HCT116 (cell line): ENCODE data around the gene NEB. TPM values are rescaled to one million over a fixed set of nuclear protein-coding genes. Genes with fewer than 3 reads are reported as not detected.

Source experiments
- ATAC-seq: fragments of 200-7000 bp; cut with Tn5 transposase; 2 replicates; pipeline ENCODE4 v1.9.1; 2020; ENCODE audit warnings: mild to moderate bottlenecking, moderate library complexity
- BruUV-seq: library from RNA; stranded (reverse); fragments of 400-500 nt; replicated peaks from 2 replicates; lab custom pipeline; 2021; lab: Mats Ljungman, UMichigan
- CTCF ChIA-PET: fragments of 300-600 bp; sonication (Branson Sonifier 250); formaldehyde crosslinking; loops from one replicate; lab custom pipeline; 2021; ENCODE audit warnings: antibody characterized with exemption; lab: Charles Lee
- POLR2A ChIA-PET: fragments of 300-600, 350-600 bp; sonication (Branson Sonifier 250); formaldehyde crosslinking; loops from one replicate; lab custom pipeline; 2021; ENCODE audit warnings: antibody characterized with exemption; lab: Charles Lee
- RAD21 ChIA-PET, 2 experiments: fragments of 300-600 bp; sonication (Branson Sonifier 250); formaldehyde crosslinking; loops; one replicate each; lab custom pipeline; 2023; ENCODE audit warnings: low total read pairs in 2 of 2; ENCODE audit not compliant: uncharacterized antibody in 2 of 2, unreplicated experiment in 2 of 2, low non-redundant PET in 1 of 2; lab: Charles Lee
- DNase-seq: peaks from one replicate; pipeline ENCODE4 v3.0.0-alpha.2; 2010; ENCODE audit warnings: low read depth, low spot score
- H2AFZ ChIP-seq: fragments of 200-600 bp; shearing (Covaris generic), sonication (generic); 2 replicates; pipeline ENCODE4 v1.6.1; 2017; ENCODE audit warnings: low read depth, mixed run types, mixed read lengths, antibody characterized with exemption, low read length; ENCODE audit not compliant: poor library complexity, severe bottlenecking
- H3K27ac ChIP-seq: 2 replicates; pipeline ENCODE4 v1.5.1; 2012; ENCODE audit warnings: low read depth, low read length
- H3K27me3 ChIP-seq: fragments of 200-600 bp; sonication (generic); 2 replicates; pipeline ENCODE4 v1.6.1; 2016; ENCODE audit warnings: mixed run types, low read length, mixed read lengths; ENCODE audit not compliant: insufficient read depth
- H3K36me3 ChIP-seq, 2 experiments: fragments of 200-500 bp in 1 of 2; fragments of 200-600 bp in 1 of 2; sonication (Bioruptor generic) in 1 of 2; sonication (generic) in 1 of 2; 2 replicates each; pipeline versions ENCODE4 v1.5.1 to v1.6.1; 2014 to 2016; ENCODE audit warnings: low read length in 2 of 2, inconsistent platforms in 1 of 2, mixed read lengths in 1 of 2, mixed run types in 1 of 2; ENCODE audit not compliant: insufficient read depth in 2 of 2, control insufficient read depth in 1 of 2
- H3K4me1 ChIP-seq, 2 experiments: fragments of 200-600 bp in 1 of 2; sonication (generic) in 1 of 2; 2 replicates each; pipeline versions ENCODE4 v1.5.1 to v1.6.1; 2012 to 2017; ENCODE audit warnings: low read length in 2 of 2, inconsistent platforms in 1 of 2, mild to moderate bottlenecking in 1 of 2, mixed read lengths in 1 of 2, mixed run types in 1 of 2, moderate library complexity in 1 of 2; ENCODE audit not compliant: insufficient read depth in 2 of 2, control insufficient read depth in 1 of 2
- H3K4me2 ChIP-seq: fragments of 200-600 bp; sonication (generic); 2 replicates; pipeline ENCODE4 v1.6.1; 2017; ENCODE audit warnings: mixed run types, low read length, mixed read lengths
- H3K4me3 ChIP-seq, 2 experiments: fragments of 200-600 bp in 1 of 2; sonication (generic) in 1 of 2; replicated peaks in 1 of 2; 2 replicates each; pipeline ENCODE4 v1.5.1; 2011 to 2016; ENCODE audit warnings: low read length in 2 of 2, control low read depth in 1 of 2, low read depth in 1 of 2, mild to moderate bottlenecking in 1 of 2, mixed read lengths in 1 of 2, mixed run types in 1 of 2
- H3K79me2 ChIP-seq: fragments of 200-600 bp; sonication (generic); 2 replicates; pipeline ENCODE4 v1.6.1; 2017; ENCODE audit warnings: mild to moderate bottlenecking, mixed run types, low read length, moderate library complexity, mixed read lengths; ENCODE audit not compliant: insufficient read depth
- H3K9ac ChIP-seq: fragments of 200-600 bp; sonication (generic); 2 replicates; pipeline ENCODE4 v1.6.1; 2016; ENCODE audit warnings: low read length, mixed read lengths
- H3K9me2 ChIP-seq: fragments of 200-600 bp; sonication (generic), shearing (Covaris generic); 2 replicates; pipeline ENCODE4 v1.6.1; 2017; ENCODE audit warnings: mixed run types, mild to moderate bottlenecking, moderate library complexity; ENCODE audit not compliant: insufficient read depth
- H3K9me3 ChIP-seq, 2 experiments: fragments of 200-500 bp in 1 of 2; fragments of 200-600 bp in 1 of 2; sonication (Bioruptor generic) in 1 of 2; sonication (generic) in 1 of 2; 2 replicates each; pipeline ENCODE4 v1.6.1; 2014 to 2017; ENCODE audit warnings: low read length in 2 of 2, mixed read lengths in 2 of 2, inconsistent platforms in 1 of 2, low read depth in 1 of 2, mild to moderate bottlenecking in 1 of 2, mixed run types in 1 of 2, moderate library complexity in 1 of 2; ENCODE audit not compliant: control insufficient read depth in 1 of 2, insufficient read depth in 1 of 2
- H4K20me1 ChIP-seq: fragments of 200-600 bp; sonication (generic), shearing (Covaris generic); 2 replicates; pipeline ENCODE4 v1.6.1; 2017; ENCODE audit warnings: mixed run types, mild to moderate bottlenecking, moderate library complexity; ENCODE audit not compliant: insufficient read depth
- ATF3 ChIP-seq: IDR thresholded peaks from 2 replicates; pipeline ENCODE4 v1.6.1; 2012
- CBX3 ChIP-seq: IDR thresholded peaks from 2 replicates; pipeline ENCODE4 v1.6.1; 2012; ENCODE audit warnings: low read depth
- EGR1 ChIP-seq: IDR thresholded peaks from 2 replicates; pipeline ENCODE4 v1.6.1; 2012; ENCODE audit warnings: low read depth
- EZH2 ChIP-seq: fragments of 200-600 bp; sonication (generic); IDR thresholded peaks from 2 replicates; pipeline ENCODE4 v1.6.1; 2017; ENCODE audit warnings: antibody characterized with exemption, mixed run types
- EZH2phosphoT487 ChIP-seq: fragments of 200-600 bp; IDR thresholded peaks from 2 replicates; pipeline ENCODE4 v1.6.1; 2018; ENCODE audit warnings: antibody characterized with exemption, borderline replicate concordance
- FOSL1 ChIP-seq: IDR thresholded peaks from 2 replicates; pipeline ENCODE4 v1.6.1; 2012; ENCODE audit warnings: low read depth
- JUND ChIP-seq: IDR thresholded peaks from 2 replicates; pipeline ENCODE4 v1.6.1; 2012
- MAX ChIP-seq: IDR thresholded peaks from 2 replicates; pipeline ENCODE4 v1.6.1; 2012
- POLR2A ChIP-seq: IDR thresholded peaks from 2 replicates; pipeline ENCODE4 v1.7.0; 2011; ENCODE audit warnings: borderline replicate concordance; ENCODE audit not compliant: insufficient read depth, insufficient read length; ENCODE audit errors: extremely low read depth
- SIN3A ChIP-seq: IDR thresholded peaks from 2 replicates; pipeline ENCODE4 v1.6.1; 2012; ENCODE audit warnings: low read depth
- SP1 ChIP-seq: IDR thresholded peaks from 2 replicates; pipeline ENCODE4 v1.6.1; 2012; ENCODE audit warnings: low read depth
- SRF ChIP-seq: IDR thresholded peaks from 2 replicates; pipeline ENCODE4 v1.6.1; 2012; ENCODE audit warnings: low read depth
- YY1 ChIP-seq: IDR thresholded peaks from 2 replicates; pipeline ENCODE4 v1.6.1; 2011; ENCODE audit warnings: low read length, low read depth, moderate library complexity, mild to moderate bottlenecking; ENCODE audit not compliant: insufficient replicate concordance; ENCODE audit errors: extremely low read depth
- ZBTB33 ChIP-seq: IDR thresholded peaks from 2 replicates; pipeline ENCODE4 v1.6.1; 2011; ENCODE audit warnings: mild to moderate bottlenecking, low read length, moderate library complexity; ENCODE audit not compliant: insufficient replicate concordance; ENCODE audit errors: extremely low read depth
- ZFX ChIP-seq: fragments of 450-650 bp; IDR thresholded peaks from 2 replicates; pipeline ENCODE4 v1.6.1; 2017
- ZNF274 ChIP-seq: fragments of 200-500 bp; sonication (Bioruptor generic); IDR thresholded peaks from 2 replicates; pipeline ENCODE4 v1.6.1; 2014; ENCODE audit warnings: mild to moderate bottlenecking, low read depth, low read length, inconsistent platforms
- intact Hi-C: fragments of 100-400 bp; cut with micrococcal nuclease; formaldehyde crosslinking; loops from 2 replicates; pipeline ENCODE4 v1.10.0; 2022
- total RNA-seq: library from RNA; stranded (reverse); gene quantifications from one replicate; pipeline ENCODE4 v1.2.1, GENCODE V29; 2021; ENCODE audit not compliant: unreplicated experiment
- TF ChIP-seq, protein P1 (sequence below): IDR thresholded peaks from 2 replicates; pipeline ENCODE4 v1.6.1; 2012; ENCODE audit warnings: low read depth
- TF ChIP-seq, protein P2 (sequence below), 3 experiments: fragments of 200-600 bp in 1 of 3; sonication (generic) in 1 of 3; IDR thresholded peaks in 2 of 3; conservative IDR thresholded peaks in 1 of 3; 2 replicates each; pipeline ENCODE4 v1.5.1; 2012 to 2017; ENCODE audit warnings: low read depth in 2 of 3, low read length in 2 of 3, antibody characterized with exemption in 1 of 3, borderline replicate concordance in 1 of 3, control low read depth in 1 of 3, mild to moderate bottlenecking in 1 of 3, mixed read lengths in 1 of 3, mixed run types in 1 of 3, moderate library complexity in 1 of 3; ENCODE audit not compliant: insufficient read depth in 1 of 3

Gene NEB
- total RNA-seq, 1 experiment from 2014 or later = 0.34 TPM

- POLR2A ChIA-PET = no interaction called here
- H3K27me3 ChIP-seq = no peaks in the 10 kb centered on the region
- no TSS peak for BruUV-seq
- H3K79me2 ChIP-seq = peaks cover 58% of the 10 kb centered on the region
- H3K9ac ChIP-seq = no peak overlapping the region
- RAD21 ChIA-PET = no interaction called here
- intact Hi-C loops = no loop called here
- ATAC-seq = no peak
- no peaks in the 10 kb centered on the region for H3K9me2 ChIP-seq
- H3K27ac ChIP-seq = no peak overlapping the region
- H2AFZ ChIP-seq = no peak overlapping the region
- H3K9me3 ChIP-seq = no peaks in the 10 kb centered on the region
- no peak overlapping the region for H3K4me3 ChIP-seq
- 0 out of 2 replicates have a peak, but pooled peaks cover 5% of the 10 kb centered on the region for H4K20me1 ChIP-seq
- peaks cover 59 to 60% of the 10 kb centered on the region in 2 experiments for H3K36me3 ChIP-seq
- H3K4me2 ChIP-seq = no peak overlapping the region
- TF ChIP-seq, protein P1, sequence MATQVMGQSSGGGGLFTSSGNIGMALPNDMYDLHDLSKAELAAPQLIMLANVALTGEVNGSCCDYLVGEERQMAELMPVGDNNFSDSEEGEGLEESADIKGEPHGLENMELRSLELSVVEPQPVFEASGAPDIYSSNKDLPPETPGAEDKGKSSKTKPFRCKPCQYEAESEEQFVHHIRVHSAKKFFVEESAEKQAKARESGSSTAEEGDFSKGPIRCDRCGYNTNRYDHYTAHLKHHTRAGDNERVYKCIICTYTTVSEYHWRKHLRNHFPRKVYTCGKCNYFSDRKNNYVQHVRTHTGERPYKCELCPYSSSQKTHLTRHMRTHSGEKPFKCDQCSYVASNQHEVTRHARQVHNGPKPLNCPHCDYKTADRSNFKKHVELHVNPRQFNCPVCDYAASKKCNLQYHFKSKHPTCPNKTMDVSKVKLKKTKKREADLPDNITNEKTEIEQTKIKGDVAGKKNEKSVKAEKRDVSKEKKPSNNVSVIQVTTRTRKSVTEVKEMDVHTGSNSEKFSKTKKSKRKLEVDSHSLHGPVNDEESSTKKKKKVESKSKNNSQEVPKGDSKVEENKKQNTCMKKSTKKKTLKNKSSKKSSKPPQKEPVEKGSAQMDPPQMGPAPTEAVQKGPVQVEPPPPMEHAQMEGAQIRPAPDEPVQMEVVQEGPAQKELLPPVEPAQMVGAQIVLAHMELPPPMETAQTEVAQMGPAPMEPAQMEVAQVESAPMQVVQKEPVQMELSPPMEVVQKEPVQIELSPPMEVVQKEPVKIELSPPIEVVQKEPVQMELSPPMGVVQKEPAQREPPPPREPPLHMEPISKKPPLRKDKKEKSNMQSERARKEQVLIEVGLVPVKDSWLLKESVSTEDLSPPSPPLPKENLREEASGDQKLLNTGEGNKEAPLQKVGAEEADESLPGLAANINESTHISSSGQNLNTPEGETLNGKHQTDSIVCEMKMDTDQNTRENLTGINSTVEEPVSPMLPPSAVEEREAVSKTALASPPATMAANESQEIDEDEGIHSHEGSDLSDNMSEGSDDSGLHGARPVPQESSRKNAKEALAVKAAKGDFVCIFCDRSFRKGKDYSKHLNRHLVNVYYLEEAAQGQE = no peak
- TF ChIP-seq ATF3 (no peak), ZFX (no peak), SP1 (no peak), EZH2phosphoT487 (no peak), JUND (no peak), SIN3A (no peak), CBX3 (no peak), MAX (no peak), YY1 (no peak), EGR1 (no peak), ZNF274 (no peak), EZH2 (no peak), SRF (no peak), FOSL1 (no peak), POLR2A (no peak), ZBTB33 (no peak)
- TF ChIP-seq, protein P2, sequence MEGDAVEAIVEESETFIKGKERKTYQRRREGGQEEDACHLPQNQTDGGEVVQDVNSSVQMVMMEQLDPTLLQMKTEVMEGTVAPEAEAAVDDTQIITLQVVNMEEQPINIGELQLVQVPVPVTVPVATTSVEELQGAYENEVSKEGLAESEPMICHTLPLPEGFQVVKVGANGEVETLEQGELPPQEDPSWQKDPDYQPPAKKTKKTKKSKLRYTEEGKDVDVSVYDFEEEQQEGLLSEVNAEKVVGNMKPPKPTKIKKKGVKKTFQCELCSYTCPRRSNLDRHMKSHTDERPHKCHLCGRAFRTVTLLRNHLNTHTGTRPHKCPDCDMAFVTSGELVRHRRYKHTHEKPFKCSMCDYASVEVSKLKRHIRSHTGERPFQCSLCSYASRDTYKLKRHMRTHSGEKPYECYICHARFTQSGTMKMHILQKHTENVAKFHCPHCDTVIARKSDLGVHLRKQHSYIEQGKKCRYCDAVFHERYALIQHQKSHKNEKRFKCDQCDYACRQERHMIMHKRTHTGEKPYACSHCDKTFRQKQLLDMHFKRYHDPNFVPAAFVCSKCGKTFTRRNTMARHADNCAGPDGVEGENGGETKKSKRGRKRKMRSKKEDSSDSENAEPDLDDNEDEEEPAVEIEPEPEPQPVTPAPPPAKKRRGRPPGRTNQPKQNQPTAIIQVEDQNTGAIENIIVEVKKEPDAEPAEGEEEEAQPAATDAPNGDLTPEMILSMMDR (IDR thresholded peaks at IDR 0.05 in 2 of 3, conservative IDR thresholded peaks at IDR 0.05 in 1 of 3; ENCODE audit: borderline replicate concordance in 1 of 3, insufficient read depth in 1 of 3, low read depth in 2 of 3, low read length in 2 of 3) = no peak
- H3K4me1 ChIP-seq = no peaks in the 10 kb centered on the region
- CTCF ChIA-PET = no interaction called here
- no peak for DNase-seq
These were observed 263.7 kb downstream of the NEB start for GRCh38 chr2:151470556-151470955.
